ENCODE measurements around the gene ATP6V1C2.
"Not testable (repeated sequence)": the region's sequence is repeated elsewhere in the genome, so short reads cannot be mapped to it uniquely, and the experiment has no call there.

Gene ATP6V1C2

GRCh38 chr2:10814571-10815331 is 93.3 kb downstream of the ATP6V1C2 start:
- DNase-seq = no peak

- DNase-seq = no peak
These were observed 96.0 kb downstream of the ATP6V1C2 start for GRCh38 chr2:10817413-10817812.

GRCh38 chr2:10818305-10818704 is 96.9 kb downstream of the ATP6V1C2 start:
- not testable (repeated sequence) for DNase-seq

GRCh38 chr2:10818984-10819383 is 97.6 kb downstream of the ATP6V1C2 start:
- DNase-seq = no peak

GRCh38 chr2:10819714-10820314 is 98.4 kb downstream of the ATP6V1C2 start:
- no peak for DNase-seq

GRCh38 chr2:10820562-10820961 is 99.1 kb downstream of the ATP6V1C2 start:
- no peak for DNase-seq

- no peak for DNase-seq
These were observed 99.7 kb downstream of the ATP6V1C2 start for GRCh38 chr2:10820978-10821695.

GRCh38 chr2:10824191-10824590 is 102.8 kb downstream of the ATP6V1C2 start:
- no peak for DNase-seq

GRCh38 chr2:10826026-10826425 is 104.6 kb downstream of the ATP6V1C2 start:
- no peak for DNase-seq

- no peak for DNase-seq
These were observed 105.2 kb downstream of the ATP6V1C2 start for GRCh38 chr2:10826625-10827024.

- DNase-seq = no peak
These were observed 106.9 kb downstream of the ATP6V1C2 start for GRCh38 chr2:10828346-10828745.

GRCh38 chr2:10829299-10829698 is 107.9 kb downstream of the ATP6V1C2 start:
- no peak for DNase-seq

- no peak for DNase-seq
These were observed 108.8 kb downstream of the ATP6V1C2 start for GRCh38 chr2:10830203-10830602.

- DNase-seq = no peak
These were observed 109.4 kb downstream of the ATP6V1C2 start for GRCh38 chr2:10830641-10831399.

GRCh38 chr2:10831400-10831985 is 110.1 kb downstream of the ATP6V1C2 start:
- no peak for DNase-seq

GRCh38 chr2:10832203-10832936 is 110.9 kb downstream of the ATP6V1C2 start:
- DNase-seq = peak; percentile 85

GRCh38 chr2:10833021-10833420 is 111.6 kb downstream of the ATP6V1C2 start:
- no peak for DNase-seq

GRCh38 chr2:10834068-10834655 is 112.7 kb downstream of the ATP6V1C2 start:
- no peak for DNase-seq

All from midbrain (tissue), 1 donor.